Activated naive CD4-positive, alpha-beta T cell treated with anti-CD3 and anti-CD28 coated beads, Interleukin-2, amount 10 ng/mL, durations not matched to agents 7 days and 5 days (primary cell): Measurements from ENCODE around the gene TCN1.
A peak's percentile ranks its signal among the peaks of the same experiment; 100 is the strongest.

ENCODE experiments used
- CTCF ChIA-PET: fragments of 350-600 bp; sonication (Branson Sonifier 250); formaldehyde crosslinking; loops from one replicate; lab custom pipeline; 2021; ENCODE audit warnings: antibody characterized with exemption; lab: Charles Lee
- DNase-seq: peaks from one replicate; pipeline ENCODE4 v3.0.0-alpha.2; 2020
- H3K27ac Mint-ChIP-seq: one replicate; pipeline ENCODE4 v1.8.0; 2021; ENCODE audit warnings: mild to moderate bottlenecking, moderate library complexity, mixed read lengths
- H3K27me3 Mint-ChIP-seq: one replicate; pipeline ENCODE4 v1.8.0; 2021; ENCODE audit warnings: mild to moderate bottlenecking, mixed read lengths
- H3K36me3 Mint-ChIP-seq: one replicate; pipeline ENCODE4 v1.8.0; 2021; ENCODE audit warnings: mixed read lengths
- H3K4me1 Mint-ChIP-seq: one replicate; pipeline ENCODE4 v1.8.0; 2021; ENCODE audit warnings: mixed read lengths
- H3K4me3 Mint-ChIP-seq: one replicate; pipeline ENCODE4 v1.8.0; 2021; ENCODE audit warnings: mild to moderate bottlenecking, moderate library complexity, mixed read lengths
- H3K9me3 Mint-ChIP-seq: one replicate; pipeline ENCODE4 v1.8.0; 2021; ENCODE audit warnings: mixed read lengths

TCN1 gene

GRCh38 chr11:59810189-59810910 is 55.9 kb downstream of the TCN1 start, which contains the start of gene MRPL16:
MRPL16 (minus strand) TSS chr11:59810778; CDS start chr11:59810658, 120 bp downstream.
- CTCF ChIA-PET, result interaction anchor here (0.6 to 7.2 kb wide), 5 partner anchors 9 to 109 kb away, joined by 3 to 34 read pairs (median 3); partner anchors contain the start of gene STX3
- peak within 1 kb of the TSS; percentile 93 for H3K4me3 Mint-ChIP-seq
- H3K9me3 Mint-ChIP-seq, result peaks cover 4% of the 10 kb centered on the region
- DNase-seq, result peak; percentile 94
- peaks cover 28% of the 10 kb centered on the region for H3K36me3 Mint-ChIP-seq
- H3K27me3 Mint-ChIP-seq, result no peaks in the 10 kb centered on the region
- H3K27ac Mint-ChIP-seq, result peak within 1 kb of the TSS; percentile 95
- H3K4me1 Mint-ChIP-seq, result peaks cover 53% of the 10 kb centered on the region

- Mint-ChIP-seq H3K36me3 (peaks cover 43% of the 10 kb centered on the region), H3K4me3 (no peak overlapping the region), H3K27ac (peak overlapping the region; percentile 44), H3K27me3 (no peaks in the 10 kb centered on the region), H3K4me1 (peaks cover 41% of the 10 kb centered on the region), H3K9me3 (peaks cover 4% of the 10 kb centered on the region)
- DNase-seq, result no peak
- CTCF ChIA-PET, result interaction anchor here (7.2 kb wide), 1 partner anchor 53 kb away, joined by 34 read pairs; the partner anchor contains the start of gene STX3
Observed at GRCh38 chr11:59807047-59807610, 59.2 kb downstream of the TCN1 start.

- Mint-ChIP-seq H3K27ac (no peak overlapping the region), H3K27me3 (no peaks in the 10 kb centered on the region), H3K4me1 (peaks cover 29% of the 10 kb centered on the region), H3K4me3 (no peak overlapping the region), H3K36me3 (peaks cover 44% of the 10 kb centered on the region), H3K9me3 (no peaks in the 10 kb centered on the region)
- CTCF ChIA-PET, result interaction anchor here (10.6 kb wide), 1 partner anchor 49 kb away, joined by 121 read pairs; the partner anchor contains the start of gene STX3
- DNase-seq, result no peak
Observed at GRCh38 chr11:59804061-59804460, 62.2 kb downstream of the TCN1 start.
